ENCODE data around the gene MSL1. TPM values are rescaled to one million over a fixed set of nuclear protein-coding genes. Genes with fewer than 3 reads are reported as not detected.

Gene MSL1
- total and polyA plus RNA-seq, 2 experiments from 2014 or later = 26.7 to 81.6 TPM

DNA sequence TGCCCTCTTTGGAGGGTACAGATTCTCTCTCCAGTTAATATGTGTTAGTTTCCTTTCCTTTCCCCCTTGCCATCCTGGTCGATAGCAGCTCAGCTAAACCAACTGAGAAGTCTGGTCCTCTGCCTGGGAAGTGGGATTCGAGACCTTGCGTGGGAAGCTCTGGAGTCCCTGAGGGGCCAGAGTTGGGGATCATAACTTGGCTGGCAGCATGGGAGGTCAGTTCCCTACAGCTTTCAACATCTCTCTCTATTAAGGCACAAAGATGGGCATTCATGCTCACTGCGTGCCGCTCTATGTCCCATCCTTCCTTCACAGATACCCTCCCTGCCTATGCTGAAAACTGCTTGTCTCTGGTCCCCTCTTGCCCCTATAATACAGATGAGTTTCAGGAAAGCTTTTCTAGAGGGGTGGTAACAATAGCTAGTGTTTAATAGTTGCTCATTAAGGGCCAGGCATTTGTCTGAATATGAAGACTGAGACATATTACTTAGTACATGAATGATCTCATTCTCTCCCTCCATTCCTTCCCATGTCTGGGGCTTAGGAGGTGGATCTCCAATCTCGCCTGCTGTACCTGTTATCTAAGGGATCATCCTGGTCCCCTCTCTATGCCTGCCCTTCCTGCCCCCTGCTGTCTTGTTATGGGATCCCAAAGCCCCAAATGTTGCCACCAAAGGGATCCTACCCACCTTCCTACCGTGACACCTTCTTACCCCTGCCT lies 48.2 kb upstream of the MSL1 start:
- 88% methylated on average over 7 of the region's 7 CpGs for WGBS (ENCODE audit: low lambda C conversion rate, missing lambda C conversion rate)
- no peak overlapping the region for H2AFZ ChIP-seq
- peak overlapping the region; percentile 67 for H3K4me2 ChIP-seq
- no peaks in the 10 kb centered on the region for H3K27me3 ChIP-seq
- peak overlapping the region; percentile 98 for H3K27ac ChIP-seq
- no peaks in the 10 kb centered on the region for H3K36me3 ChIP-seq (replicated peaks; ENCODE audit: insufficient read depth, low read depth)
- no peaks in the 10 kb centered on the region for H3K9me2 ChIP-seq (replicated peaks; ENCODE audit: insufficient read depth)
- H3K4me3 ChIP-seq = no peak overlapping the region
- H3K9me3 ChIP-seq (ENCODE audit: low read depth) = no peaks in the 10 kb centered on the region
- TF ChIP-seq, protein P1, sequence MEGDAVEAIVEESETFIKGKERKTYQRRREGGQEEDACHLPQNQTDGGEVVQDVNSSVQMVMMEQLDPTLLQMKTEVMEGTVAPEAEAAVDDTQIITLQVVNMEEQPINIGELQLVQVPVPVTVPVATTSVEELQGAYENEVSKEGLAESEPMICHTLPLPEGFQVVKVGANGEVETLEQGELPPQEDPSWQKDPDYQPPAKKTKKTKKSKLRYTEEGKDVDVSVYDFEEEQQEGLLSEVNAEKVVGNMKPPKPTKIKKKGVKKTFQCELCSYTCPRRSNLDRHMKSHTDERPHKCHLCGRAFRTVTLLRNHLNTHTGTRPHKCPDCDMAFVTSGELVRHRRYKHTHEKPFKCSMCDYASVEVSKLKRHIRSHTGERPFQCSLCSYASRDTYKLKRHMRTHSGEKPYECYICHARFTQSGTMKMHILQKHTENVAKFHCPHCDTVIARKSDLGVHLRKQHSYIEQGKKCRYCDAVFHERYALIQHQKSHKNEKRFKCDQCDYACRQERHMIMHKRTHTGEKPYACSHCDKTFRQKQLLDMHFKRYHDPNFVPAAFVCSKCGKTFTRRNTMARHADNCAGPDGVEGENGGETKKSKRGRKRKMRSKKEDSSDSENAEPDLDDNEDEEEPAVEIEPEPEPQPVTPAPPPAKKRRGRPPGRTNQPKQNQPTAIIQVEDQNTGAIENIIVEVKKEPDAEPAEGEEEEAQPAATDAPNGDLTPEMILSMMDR (IDR thresholded peaks at IDR 0.05; ENCODE audit: poor library complexity) = no peak
- TF ChIP-seq EZH2phosphoT487 (IDR thresholded peaks at IDR 0.05; ENCODE audit: low read depth, severe bottlenecking, unreplicated experiment) (no peak), EZH2 (IDR thresholded peaks at IDR 0.05; ENCODE audit: borderline replicate concordance) (no peak)
- H3K79me2 ChIP-seq = peaks cover 61% of the 10 kb centered on the region
- H4K20me1 ChIP-seq (ENCODE audit: insufficient read depth, poor library complexity, severe bottlenecking) = peaks cover 3% of the 10 kb centered on the region
- peaks cover 71% of the 10 kb centered on the region for H3K4me1 ChIP-seq (ENCODE audit: insufficient read depth)
- DNase-seq (ENCODE audit: low spot score) = no peak

DNA sequence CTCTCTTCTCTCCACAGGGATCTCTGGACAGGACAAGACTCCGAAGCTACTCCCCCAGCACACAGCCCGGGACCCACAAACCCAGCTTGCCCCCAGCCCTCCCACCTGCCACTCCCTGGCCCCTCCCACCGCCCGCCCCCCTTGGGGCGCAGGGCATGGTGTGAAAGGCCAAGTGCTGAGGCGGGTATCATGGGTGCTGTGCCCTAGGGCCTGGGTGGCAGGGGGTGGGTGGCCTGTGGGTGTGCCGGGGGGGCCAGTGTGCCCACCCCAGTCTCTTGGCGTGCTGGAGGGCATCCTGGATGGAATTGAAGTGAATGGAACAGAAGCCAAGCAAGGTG lies 47.6 kb upstream of the MSL1 start:
- Histone ChIP-seq H2AFZ (no peak overlapping the region), H3K27me3 (no peaks in the 10 kb centered on the region), H3K4me2 (no peak overlapping the region), H3K9me2 (replicated peaks; ENCODE audit: insufficient read depth) (no peaks in the 10 kb centered on the region), H3K9me3 (ENCODE audit: low read depth) (no peaks in the 10 kb centered on the region), H3K4me3 (no peak overlapping the region), H3K4me1 (ENCODE audit: insufficient read depth) (peaks cover 68% of the 10 kb centered on the region), H3K79me2 (peaks cover 61% of the 10 kb centered on the region), H3K27ac (peak overlapping the region; percentile 98), H4K20me1 (ENCODE audit: insufficient read depth, poor library complexity, severe bottlenecking) (peaks cover 3% of the 10 kb centered on the region), H3K36me3 (replicated peaks; ENCODE audit: insufficient read depth, low read depth) (no peaks in the 10 kb centered on the region)
- WGBS (ENCODE audit: low lambda C conversion rate, missing lambda C conversion rate) = 97% methylated on average over 8 of the region's 8 CpGs
- TF ChIP-seq EZH2phosphoT487 (IDR thresholded peaks at IDR 0.05; ENCODE audit: low read depth, severe bottlenecking, unreplicated experiment) = no peak
- no peak for TF ChIP-seq EZH2 (IDR thresholded peaks at IDR 0.05; ENCODE audit: borderline replicate concordance)
- TF ChIP-seq, protein P1 (IDR thresholded peaks at IDR 0.05; ENCODE audit: poor library complexity) = no peak
- no peak for DNase-seq (ENCODE audit: low spot score)

DNA sequence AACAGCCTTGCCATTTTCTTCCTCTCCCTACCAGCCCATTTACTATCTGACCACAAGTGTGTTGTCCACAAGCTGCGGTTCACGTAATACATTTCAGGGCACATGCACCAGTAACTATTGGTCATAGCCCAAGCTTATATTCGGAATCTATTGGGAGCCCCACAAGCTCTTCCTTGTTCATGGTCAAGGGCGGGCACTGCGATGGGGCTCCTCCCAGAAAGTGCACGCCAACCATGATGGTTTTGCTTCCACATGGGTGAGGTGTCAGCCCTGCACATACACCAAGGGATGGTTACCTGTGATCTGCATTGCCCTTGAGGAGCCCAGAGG lies 46.9 kb upstream of the MSL1 start:
- no peak overlapping the region for H3K4me3 ChIP-seq
- DNase-seq (ENCODE audit: low spot score) = no peak
- peak overlapping the region; percentile 67 for H3K4me2 ChIP-seq
- peak overlapping the region; percentile 98 for H3K27ac ChIP-seq
- TF ChIP-seq EZH2phosphoT487 (IDR thresholded peaks at IDR 0.05; ENCODE audit: low read depth, severe bottlenecking, unreplicated experiment) (no peak), EZH2 (IDR thresholded peaks at IDR 0.05; ENCODE audit: borderline replicate concordance) (no peak)
- TF ChIP-seq, protein P1 (IDR thresholded peaks at IDR 0.05; ENCODE audit: poor library complexity) = no peak
- no peaks in the 10 kb centered on the region for H3K9me3 ChIP-seq (ENCODE audit: low read depth)
- H3K36me3 ChIP-seq (replicated peaks; ENCODE audit: insufficient read depth, low read depth) = no peaks in the 10 kb centered on the region
- H3K4me1 ChIP-seq (ENCODE audit: insufficient read depth) = peaks cover 62% of the 10 kb centered on the region
- WGBS (ENCODE audit: low lambda C conversion rate, missing lambda C conversion rate) = 93% methylated on average over 6 of the region's 6 CpGs
- H2AFZ ChIP-seq = no peak overlapping the region
- peaks cover 58% of the 10 kb centered on the region for H3K79me2 ChIP-seq
- no peaks in the 10 kb centered on the region for H3K27me3 ChIP-seq
- peaks cover 3% of the 10 kb centered on the region for H4K20me1 ChIP-seq (ENCODE audit: insufficient read depth, poor library complexity, severe bottlenecking)
- no peaks in the 10 kb centered on the region for H3K9me2 ChIP-seq (replicated peaks; ENCODE audit: insufficient read depth)

Data from hepatocyte (in vitro differentiated cells).